GM06990 (cell line): Measurements from ENCODE around the gene LIMK2.

ENCODE experiments used
- DNase-seq: peaks from one replicate; pipeline ENCODE4 v3.0.0-alpha.2; 2011; ENCODE audit not compliant: insufficient read length; ENCODE audit errors: extremely low read depth
- H3K27me3 ChIP-seq: replicated peaks from 2 replicates; pipeline ENCODE4 v1.6.0; 2011; ENCODE audit warnings: low read length; ENCODE audit not compliant: control insufficient read depth, insufficient read depth
- H3K36me3 ChIP-seq: 2 replicates; pipeline ENCODE4 v1.5.1; 2011; ENCODE audit warnings: low read length; ENCODE audit not compliant: control insufficient read depth, insufficient read depth
- H3K4me3 ChIP-seq: replicated peaks from 2 replicates; pipeline ENCODE4 v1.5.1; 2011; ENCODE audit warnings: low read depth, mild to moderate bottlenecking, control low read depth, low read length
- CTCF ChIP-seq: IDR thresholded peaks from 2 replicates; pipeline ENCODE4 v1.5.1; 2011; ENCODE audit warnings: low read length, control low read depth, mild to moderate bottlenecking, inconsistent platforms; ENCODE audit not compliant: insufficient read depth, poor library complexity, severe bottlenecking

The LIMK2 gene

DNA sequence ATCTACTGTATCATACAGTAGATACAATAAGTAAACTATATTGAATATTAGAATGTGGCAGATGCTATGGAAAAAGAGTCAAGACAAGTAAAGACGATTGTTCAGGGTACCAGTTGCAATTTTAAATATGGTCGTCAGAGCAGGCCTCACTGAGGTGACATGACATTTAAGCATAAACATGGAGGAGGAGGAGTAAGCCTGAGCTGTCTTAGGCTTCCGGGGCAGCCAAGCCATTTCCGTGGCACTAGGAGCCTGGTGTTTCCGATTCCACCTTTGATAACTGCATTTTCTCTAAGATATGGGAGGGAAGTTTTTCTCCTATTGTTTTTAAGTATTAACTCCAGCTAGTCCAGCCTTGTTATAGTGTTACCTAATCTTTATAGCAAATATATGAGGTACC, 65.6 kb downstream of the LIMK2 start:
- DNase-seq = no peak
- Histone ChIP-seq H3K36me3 (peaks cover 28% of the 10 kb centered on the region), H3K27me3 (no peaks in the 10 kb centered on the region), H3K4me3 (no peak overlapping the region)
- TF ChIP-seq CTCF = no peak

GRCh38 chr22:31278151-31278621, 66.1 kb downstream of the LIMK2 start:
- Histone ChIP-seq H3K27me3 (no peaks in the 10 kb centered on the region), H3K36me3 (peaks cover 29% of the 10 kb centered on the region), H3K4me3 (no peak overlapping the region)
- no peak for TF ChIP-seq CTCF
- no peak for DNase-seq

GRCh38 chr22:31278626-31279326, 66.7 kb downstream of the LIMK2 start:
- DNase-seq = no peak
- no peaks in the 10 kb centered on the region for H3K27me3 ChIP-seq
- H3K36me3 ChIP-seq = peaks cover 26% of the 10 kb centered on the region
- no peak overlapping the region for H3K4me3 ChIP-seq
- no peak for TF ChIP-seq CTCF

DNA sequence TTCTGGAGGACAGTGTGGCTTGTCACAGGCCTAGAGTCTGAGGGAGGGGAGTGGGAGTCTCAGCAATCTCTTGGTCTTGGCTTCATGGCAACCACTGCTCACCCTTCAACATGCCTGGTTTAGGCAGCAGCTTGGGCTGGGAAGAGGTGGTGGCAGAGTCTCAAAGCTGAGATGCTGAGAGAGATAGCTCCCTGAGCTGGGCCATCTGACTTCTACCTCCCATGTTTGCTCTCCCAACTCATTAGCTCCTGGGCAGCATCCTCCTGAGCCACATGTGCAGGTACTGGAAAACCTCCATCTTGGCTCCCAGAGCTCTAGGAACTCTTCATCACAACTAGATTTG, 67.2 kb downstream of the LIMK2 start:
- DNase-seq = no peak
- Histone ChIP-seq H3K27me3 (no peaks in the 10 kb centered on the region), H3K36me3 (peaks cover 27% of the 10 kb centered on the region), H3K4me3 (no peak overlapping the region)
- TF ChIP-seq CTCF = no peak

- Histone ChIP-seq H3K4me3 (no peak overlapping the region), H3K27me3 (no peaks in the 10 kb centered on the region), H3K36me3 (peaks cover 25% of the 10 kb centered on the region)
- no peak for DNase-seq
- TF ChIP-seq CTCF = no peak
Measured at GRCh38 chr22:31279821-31280505, 67.9 kb downstream of the LIMK2 start.
